DND-41 (cell line): ENCODE results near the gene MAN2B2.
"Not testable (repeated sequence)": the region's sequence is repeated elsewhere in the genome, so short reads cannot be mapped to it uniquely, and the experiment has no call there.

Experiments
- EZH2 ChIP-seq: IDR thresholded peaks from 3 replicates; pipeline ENCODE4 v1.6.1; 2012; ENCODE audit warnings: borderline replicate concordance, low read depth, mild to moderate bottlenecking, moderate library complexity, low read length, inconsistent platforms; ENCODE audit not compliant: severe bottlenecking
- TF ChIP-seq, protein P1 (sequence below): IDR thresholded peaks from 2 replicates; pipeline ENCODE4 v1.5.1; 2012; ENCODE audit warnings: borderline replicate concordance, low read length, moderate library complexity, mild to moderate bottlenecking; ENCODE audit not compliant: poor library complexity, severe bottlenecking; ENCODE audit errors: extremely low read depth

DNA sequence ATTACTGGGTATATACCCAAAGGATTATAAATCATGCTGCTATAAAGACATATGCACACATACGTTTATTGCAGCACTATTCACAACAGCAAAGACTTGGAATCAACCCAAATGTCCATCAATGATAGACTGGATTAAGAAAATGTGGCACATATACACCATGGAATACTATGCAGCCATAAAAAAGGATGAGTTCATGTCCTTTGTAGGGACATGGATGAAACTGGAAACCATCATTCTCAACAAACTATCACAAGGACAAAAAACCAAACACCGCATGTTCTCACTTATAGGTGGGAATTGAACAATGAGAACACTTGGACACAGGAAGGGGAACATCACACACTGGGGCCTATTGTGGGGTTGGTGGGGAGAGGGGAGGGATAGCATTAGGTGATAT lies 80.3 kb downstream of the MAN2B2 start:
- TF ChIP-seq, protein P1, sequence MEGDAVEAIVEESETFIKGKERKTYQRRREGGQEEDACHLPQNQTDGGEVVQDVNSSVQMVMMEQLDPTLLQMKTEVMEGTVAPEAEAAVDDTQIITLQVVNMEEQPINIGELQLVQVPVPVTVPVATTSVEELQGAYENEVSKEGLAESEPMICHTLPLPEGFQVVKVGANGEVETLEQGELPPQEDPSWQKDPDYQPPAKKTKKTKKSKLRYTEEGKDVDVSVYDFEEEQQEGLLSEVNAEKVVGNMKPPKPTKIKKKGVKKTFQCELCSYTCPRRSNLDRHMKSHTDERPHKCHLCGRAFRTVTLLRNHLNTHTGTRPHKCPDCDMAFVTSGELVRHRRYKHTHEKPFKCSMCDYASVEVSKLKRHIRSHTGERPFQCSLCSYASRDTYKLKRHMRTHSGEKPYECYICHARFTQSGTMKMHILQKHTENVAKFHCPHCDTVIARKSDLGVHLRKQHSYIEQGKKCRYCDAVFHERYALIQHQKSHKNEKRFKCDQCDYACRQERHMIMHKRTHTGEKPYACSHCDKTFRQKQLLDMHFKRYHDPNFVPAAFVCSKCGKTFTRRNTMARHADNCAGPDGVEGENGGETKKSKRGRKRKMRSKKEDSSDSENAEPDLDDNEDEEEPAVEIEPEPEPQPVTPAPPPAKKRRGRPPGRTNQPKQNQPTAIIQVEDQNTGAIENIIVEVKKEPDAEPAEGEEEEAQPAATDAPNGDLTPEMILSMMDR = not testable (repeated sequence)
- not testable (repeated sequence) for TF ChIP-seq EZH2
